GM21619 (cell line): Measurements from ENCODE around the gene DPP10.

ENCODE experiments used
- ATAC-seq: cut with Tn5 transposase; IDR thresholded peaks from one replicate; pipeline ENCODE4 v1.9.1; 2021; ENCODE audit not compliant: unreplicated experiment

The DPP10 gene

DNA sequence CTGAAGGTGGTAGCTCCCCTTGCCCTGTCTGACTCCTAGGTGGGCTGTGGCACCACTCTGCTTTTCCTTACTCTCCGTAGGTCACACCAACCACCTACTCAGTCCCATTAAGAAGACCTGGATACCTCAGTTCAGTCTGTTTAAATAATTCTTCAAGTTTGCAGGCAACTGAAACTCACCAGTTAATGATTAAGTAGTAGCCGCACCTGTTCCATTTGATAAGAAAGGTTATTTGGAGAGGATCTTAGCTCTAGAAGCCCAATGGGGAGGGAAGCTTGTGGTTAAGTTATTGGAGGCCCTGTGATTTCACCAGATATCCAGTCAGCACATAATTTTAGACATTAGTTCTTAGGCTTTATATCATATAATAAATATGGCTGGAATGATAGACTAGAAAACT is 1193.0 kb downstream of the DPP10 start:
- no peak for ATAC-seq

DNA sequence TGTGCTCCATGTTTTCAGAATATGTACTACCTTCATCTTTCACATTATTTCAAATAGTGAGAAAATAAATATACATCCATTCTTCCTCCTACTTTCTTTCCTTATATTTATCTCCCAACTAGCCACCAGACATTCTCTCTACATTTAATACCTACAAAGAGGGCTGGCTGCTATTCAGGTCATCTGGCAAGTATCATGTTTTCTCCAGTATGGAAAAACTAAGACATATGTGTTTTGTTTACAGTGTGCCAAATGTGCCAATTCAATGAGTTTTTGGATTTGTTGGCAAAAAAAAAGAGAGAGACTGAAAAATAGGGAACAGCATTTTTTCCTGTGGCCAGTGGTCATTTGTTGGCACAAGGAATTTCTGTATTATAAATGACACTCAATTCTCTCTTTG is 1207.3 kb downstream of the DPP10 start:
- ATAC-seq: no peak

DNA sequence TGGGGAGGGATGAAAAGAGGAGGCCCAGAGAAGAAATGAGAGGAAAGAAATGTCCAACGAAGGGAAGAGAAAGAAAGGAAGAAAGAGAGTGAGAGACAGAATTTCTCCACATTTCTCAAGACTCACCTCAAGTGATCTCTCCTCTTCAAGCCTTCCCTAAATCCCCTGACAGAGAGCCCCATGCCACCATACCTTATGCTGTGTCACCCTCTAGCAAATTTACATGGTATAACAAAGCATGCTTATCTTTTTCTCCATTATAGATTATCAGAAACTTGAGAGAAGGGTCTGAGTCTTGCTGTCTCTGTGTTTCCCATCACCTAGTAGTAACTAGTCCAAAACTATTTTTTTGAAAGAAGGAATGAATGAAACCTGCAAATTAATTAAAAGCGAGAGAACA is 1208.4 kb downstream of the DPP10 start:
- ATAC-seq: no peak

DNA sequence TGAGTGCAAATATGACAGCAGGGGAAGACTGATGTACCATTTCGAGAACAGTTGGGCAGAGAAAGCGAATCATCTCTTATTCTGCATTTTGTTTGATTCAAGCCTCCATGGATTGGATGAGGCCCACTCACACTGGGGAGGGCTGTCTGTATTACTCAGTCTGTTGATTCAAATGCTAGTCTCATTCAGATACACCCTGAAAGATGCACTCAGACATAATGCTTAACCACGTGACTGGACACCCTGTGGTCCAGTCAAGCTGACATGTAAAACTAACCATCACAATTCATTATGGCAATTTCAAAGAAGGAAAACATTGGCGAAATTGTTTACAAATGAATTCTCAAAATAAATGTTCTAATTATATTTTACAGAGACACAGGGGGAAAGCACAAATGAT is 1210.2 kb downstream of the DPP10 start:
- no peak for ATAC-seq

DNA sequence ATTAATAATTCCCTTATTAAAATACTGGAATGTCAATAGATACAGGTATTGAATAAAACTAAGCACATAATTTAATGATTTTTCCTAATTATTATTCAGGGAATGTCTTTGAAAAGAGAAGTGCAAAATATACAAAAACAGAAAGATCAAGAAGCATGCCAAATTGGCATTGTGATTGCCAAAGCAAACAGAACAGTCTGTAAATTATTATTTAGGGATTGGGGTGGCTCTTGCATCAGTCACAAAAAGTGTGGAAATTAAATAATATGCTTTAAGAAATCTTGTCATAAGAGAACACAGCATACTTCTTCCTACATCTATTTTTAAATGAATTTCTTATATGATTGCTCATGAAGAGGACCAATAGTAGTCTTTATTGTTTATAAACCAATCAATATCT is 1211.9 kb downstream of the DPP10 start:
- no peak for ATAC-seq

DNA sequence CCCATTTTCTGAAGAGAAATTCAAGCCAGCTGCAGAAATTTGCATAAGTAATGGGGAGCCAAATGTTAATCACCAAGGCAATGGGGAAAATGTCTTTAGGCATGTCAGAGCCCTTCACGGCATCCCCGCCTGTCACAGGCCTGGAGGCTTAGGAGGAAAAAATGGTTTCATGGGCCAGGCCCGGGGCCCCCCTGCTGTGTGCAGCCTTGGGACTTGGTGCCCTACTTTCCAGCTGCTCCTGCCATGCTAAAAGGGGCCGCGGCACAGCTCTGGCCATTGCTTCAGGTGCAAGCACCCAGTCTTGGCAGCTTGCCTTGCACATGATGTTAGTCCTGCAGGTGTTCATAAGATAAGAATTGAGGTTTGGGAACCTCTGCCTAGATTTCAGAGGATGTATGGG is 1235.7 kb downstream of the DPP10 start:
- no peak for ATAC-seq

DNA sequence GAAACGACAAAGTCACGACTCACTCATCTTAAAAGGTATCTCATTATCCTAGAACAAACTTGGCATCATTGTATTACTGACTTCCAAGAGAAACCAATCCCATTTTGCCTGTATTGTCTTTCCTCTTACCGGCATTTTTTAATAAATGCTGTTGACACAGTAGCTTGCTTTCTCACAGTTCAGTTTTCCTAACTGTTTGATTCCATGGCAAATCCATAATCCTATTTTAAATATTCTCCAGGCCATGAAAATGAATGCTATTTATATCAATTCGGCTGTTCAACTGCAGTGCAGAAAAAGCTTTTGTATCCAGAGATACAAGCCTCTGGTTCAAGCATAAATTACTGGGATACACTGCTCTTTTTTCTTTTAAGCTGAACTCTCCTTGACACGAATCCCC is 1241.9 kb downstream of the DPP10 start:
- no peak for ATAC-seq

DNA sequence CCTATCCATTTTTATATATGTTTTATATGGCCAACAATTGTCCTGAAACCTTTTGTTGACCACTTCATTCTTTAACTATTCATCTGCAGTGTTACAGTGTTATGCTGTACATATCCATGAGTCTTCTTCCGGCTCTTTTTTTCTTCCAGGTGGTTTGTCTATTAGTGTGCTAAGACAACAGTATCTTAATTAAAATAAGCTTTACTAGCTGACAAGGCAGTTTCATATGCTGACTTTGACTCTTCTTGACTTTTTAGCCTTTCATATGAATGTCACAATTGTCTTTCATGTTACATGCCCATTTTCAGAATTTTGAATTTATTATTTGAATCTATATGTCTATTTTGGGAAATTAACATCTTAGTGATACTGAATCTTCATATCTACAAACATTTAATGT is 1249.0 kb downstream of the DPP10 start:
- no peak for ATAC-seq

DNA sequence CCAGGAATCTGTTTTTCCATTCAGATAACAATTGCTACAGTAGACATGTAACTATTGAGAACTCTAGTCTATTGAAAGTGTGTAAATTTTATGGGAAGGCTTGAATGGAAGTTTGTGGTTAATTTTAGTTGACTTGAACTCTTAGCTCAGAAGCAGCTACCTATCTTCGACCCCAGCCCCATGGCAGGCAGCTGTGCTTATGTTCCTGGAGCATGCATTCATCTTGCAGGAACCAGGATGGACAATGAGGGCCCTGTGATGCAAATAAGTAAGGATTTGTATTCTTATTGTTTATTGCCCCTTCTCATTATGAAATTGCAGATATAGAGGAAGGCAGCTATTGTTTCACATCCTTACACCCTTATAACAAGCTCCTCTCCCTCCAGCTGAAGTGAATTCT is 1252.2 kb downstream of the DPP10 start:
- no peak for ATAC-seq

DNA sequence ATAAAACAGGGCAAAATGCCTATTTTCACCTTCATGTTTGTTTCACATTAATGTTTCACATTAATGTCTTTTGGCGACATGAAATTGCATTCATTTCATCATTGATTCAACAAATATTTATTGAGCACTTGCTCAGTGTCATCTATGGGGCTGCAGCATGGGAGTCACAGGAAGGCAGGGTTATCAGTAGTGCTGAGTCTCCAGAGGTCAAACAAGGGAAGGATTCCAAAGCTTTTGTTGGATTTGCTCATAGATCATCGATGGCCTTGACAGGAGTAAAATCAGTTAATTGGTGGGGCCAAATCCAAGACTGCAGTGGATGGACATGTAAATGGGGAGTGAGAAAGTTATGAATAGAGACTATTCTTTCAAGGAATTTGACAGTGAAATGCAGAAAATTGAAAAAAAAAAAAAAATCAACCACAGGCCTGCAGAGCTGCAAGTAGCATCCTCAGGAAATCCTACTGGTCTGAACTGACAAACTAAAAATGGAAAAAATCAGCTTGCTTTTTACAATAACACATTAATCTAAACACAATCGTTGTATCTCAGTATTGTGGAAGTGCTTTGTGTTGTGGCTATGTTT is 1290.8 kb downstream of the DPP10 start:
- no peak for ATAC-seq

DNA sequence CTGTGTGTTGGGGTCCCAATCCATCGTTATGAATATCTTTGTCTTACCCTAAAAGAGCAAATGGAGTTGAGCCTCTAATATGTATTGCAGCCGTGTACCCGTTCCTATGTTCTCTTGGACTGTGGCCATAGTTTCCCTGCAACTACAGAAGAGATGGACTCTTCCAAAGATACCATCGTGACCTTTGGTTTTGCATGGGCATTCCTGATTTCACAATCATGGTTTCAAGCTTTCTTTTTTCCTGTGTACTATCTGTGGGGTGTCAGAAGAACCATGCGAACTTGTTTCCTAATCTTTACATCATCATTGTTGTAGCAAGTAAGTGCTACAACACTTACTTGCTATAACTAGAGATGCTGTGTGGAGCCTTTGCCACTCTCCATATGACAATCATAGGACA is 1295.7 kb downstream of the DPP10 start:
- ATAC-seq: no peak

DNA sequence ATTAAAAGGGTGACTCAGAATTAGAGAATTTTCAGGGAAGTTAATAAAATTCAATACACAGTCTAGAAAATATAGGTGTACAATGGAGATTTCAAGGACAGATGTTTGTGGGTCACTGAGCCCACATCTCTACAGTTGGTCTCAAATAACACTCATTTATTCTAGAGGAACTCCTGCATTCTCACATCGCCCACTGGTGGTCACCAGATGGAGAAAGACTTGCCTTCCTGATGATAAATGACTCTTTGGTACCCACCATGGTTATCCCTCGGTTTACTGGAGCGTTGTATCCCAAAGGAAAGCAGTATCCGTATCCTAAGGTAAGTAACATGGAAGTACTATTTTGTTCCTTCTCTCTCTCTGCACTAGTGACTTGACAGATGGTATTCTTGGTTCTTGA is 1297.1 kb downstream of the DPP10 start:
- ATAC-seq: no peak

DNA sequence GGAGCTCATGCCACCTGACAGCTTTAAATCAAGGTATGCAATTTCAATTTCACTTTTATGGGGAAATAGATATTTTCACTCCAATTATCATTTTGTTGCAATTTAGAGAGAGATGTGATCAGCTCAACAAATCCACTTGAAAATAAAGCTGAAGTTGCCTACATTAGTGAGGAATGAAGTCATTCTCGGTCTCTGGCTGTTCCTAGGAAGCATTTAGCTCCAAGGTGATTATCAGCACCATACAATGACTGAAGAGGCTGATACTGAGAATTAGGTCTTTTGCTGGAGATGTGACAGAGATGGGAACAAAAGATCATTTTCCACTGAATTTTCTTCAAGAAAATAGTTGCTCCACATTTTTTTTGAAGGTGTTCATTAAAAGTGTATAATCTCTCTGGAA is 1303.7 kb downstream of the DPP10 start:
- no peak for ATAC-seq

DNA sequence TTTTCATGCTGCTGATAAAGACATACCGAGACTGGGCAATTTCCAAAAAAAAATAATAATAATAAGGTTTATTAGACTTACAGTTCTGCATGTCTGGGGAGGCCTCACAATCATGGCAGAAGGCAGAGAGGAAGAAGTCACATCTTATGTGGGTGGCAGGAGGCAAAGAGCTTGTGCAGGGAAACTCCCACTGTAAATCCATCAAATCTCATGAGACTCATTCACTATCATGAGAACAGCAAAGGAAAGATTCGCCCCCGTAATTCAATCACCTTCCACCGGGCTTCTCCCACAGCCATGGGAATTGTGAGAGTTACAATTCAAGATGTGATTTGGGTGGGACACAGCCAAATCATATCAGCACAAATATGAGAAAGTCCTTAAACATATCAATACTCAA is 1314.8 kb downstream of the DPP10 start:
- no peak for ATAC-seq

DNA sequence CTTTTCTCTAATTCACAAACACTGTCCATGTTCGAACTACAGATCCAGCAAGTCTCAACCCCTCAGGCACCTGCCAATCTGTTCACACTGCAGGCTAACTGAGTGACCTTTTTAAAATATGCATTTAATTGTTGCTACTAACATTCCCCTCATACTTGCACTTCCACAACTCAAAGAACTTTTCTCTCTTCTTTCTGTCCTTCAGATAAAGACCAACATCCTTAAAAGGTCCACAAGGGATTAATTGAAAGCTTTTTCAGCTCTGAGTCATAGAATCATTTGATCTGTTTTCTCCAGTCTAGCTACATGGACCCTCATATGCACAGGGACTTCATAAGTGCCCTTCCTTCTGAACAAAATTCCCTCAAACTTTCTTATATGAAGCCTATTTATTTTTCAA is 1321.2 kb downstream of the DPP10 start:
- ATAC-seq: no peak

DNA sequence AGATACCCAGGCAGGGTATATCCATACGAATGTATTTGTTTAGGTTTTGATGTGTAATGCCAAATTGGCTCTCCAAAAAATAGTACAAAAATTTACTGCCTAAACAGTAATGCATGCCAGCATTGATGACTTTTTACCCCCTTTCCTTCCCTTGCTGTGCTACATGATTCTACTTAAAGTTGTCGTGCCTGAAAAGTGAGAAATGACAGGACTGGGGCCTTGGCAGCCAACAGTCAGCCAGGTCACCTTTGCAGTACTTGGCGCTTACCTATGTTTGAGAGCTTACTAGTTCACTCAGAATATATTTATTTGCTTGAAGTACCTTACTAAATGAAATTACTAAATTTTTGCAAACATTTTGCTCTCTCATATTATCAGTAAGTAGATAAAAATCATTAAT is 1329.1 kb downstream of the DPP10 start:
- no peak for ATAC-seq

DNA sequence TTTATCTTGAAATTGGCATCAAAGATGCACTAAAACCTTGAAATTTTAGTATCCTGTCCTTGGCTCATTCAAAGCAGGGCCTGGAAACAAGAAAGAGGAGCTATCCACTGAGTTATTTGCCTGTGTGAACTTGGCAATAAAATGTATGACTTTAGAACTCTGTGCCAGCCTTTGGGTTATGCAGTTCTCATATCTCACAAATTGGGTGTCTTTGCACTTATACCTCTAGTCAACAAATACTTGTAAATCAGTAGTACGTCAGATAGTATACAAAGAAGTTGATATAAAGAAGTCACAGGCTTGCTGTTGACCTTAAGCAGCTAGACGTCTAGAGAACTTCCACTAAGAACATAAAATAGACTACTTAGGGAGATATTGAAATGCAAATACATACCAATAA is 1331.9 kb downstream of the DPP10 start:
- ATAC-seq: no peak

DNA sequence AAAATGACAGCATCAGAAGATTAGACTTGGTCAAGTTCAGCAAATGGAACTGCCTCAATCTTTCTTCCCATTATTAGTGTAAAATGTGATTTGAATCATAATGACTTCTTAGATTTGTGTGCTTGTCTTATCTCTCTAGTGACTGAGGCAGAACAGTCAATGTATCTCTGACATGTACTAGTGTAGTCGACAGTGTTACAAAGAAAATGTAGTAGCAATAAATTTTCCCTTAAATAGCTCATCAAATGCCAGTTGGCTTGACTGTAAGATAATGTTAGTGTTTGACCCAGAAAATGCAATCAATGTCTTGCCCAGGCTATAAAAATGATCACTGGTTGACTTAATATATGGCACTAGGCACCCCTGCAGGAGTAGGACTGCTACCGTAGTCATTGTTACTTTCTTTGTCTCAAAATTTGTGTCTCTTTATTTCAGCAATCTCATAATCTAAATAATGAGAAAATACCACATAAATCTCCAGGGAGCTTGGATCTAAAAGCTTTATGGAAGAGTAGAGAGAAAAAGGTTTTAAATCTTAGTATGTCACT is 1336.7 kb downstream of the DPP10 start:
- no peak for ATAC-seq

DNA sequence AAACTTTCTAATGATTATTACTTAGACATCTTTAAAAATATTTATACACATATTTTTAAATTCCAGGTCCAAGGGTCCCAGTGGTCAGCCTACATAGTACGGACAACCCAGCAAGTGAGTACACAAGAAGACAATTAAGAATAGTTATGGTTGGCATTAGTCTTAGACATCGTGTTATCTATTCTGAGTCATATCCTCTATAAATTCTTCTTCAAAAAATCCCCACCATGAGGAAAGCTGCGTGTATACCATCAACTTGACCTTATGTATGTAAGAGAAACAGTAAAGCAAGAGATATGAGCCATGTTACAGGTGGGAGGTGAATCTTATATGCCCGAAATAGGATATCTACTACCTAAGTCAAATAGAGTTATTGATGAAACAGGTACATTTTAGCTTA is 1339.8 kb downstream of the DPP10 start:
- no peak for ATAC-seq

DNA sequence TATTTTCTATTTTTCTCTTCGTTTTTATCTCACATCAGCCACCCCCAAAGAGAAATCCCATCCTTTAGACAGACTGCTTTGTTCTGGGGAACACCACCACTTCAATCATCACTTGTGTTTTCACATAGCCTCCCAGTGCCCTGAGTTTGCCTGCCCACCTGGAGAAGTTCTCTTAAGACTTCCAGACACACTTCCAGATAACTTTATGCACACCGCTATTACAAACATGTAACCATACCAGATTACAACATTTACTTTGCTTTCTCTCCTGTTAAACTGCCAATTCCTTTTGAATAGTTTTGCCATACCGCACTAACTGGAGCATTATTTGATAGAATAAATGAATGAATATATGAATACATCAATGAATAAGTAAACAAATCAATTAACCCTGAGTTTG is 1353.6 kb downstream of the DPP10 start:
- no peak for ATAC-seq

DNA sequence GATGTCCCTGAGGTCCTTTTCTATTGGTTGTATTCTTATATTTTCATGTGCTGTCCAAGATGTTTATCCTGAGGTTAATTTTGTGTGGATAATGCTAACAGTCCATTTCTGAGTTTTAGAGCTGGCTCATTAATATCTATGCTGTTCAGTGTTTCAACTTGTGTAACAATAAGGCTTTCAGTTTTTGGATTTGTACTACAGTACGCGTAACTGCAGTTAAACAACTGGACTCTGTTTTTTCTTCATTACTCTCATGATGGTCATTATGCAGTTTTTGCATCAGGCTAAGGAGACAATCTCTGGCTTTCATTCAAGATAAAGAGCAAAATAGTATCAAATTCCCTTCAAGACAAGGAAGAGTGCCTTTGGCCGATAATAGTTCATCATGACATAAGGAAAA is 1364.8 kb downstream of the DPP10 start:
- no peak for ATAC-seq

DNA sequence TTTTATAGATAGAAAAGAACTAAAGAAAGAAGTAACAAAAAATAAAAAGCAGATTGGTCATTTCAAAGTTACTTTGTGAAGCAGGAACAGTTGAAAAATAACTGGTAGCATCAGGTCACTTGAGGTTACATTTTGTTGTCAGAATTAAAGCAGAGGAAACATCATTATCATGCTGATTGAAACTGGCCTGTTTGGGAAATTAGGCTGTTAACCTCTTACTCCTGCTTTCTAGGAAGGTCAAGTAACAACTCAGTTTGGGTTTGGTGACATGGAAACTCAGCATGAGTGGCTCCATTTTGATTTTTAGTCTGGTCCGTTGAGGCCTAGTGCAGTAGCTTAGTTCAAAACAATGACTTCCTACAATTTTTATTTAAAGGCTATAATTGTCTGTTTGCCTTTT is 1383.5 kb downstream of the DPP10 start:
- ATAC-seq: no peak

DNA sequence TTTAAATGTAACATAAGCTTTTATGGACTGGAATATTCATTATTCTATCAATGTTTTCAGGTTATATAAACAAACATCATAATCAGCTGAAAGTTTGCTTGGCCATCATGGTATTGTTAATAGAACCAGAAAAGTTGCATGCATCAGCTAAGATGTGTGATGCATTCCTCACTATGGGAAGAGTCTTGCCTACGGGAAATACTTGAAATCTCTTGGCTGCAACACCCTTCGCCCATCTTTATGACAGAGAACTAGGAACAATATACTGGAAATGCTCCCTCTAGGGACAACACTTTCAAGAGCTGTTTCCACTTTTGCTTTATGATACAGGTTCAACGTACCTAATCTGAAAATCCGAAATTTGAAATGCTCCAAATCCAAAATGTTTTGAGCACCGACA is 1390.8 kb downstream of the DPP10 start:
- ATAC-seq: no peak

DNA sequence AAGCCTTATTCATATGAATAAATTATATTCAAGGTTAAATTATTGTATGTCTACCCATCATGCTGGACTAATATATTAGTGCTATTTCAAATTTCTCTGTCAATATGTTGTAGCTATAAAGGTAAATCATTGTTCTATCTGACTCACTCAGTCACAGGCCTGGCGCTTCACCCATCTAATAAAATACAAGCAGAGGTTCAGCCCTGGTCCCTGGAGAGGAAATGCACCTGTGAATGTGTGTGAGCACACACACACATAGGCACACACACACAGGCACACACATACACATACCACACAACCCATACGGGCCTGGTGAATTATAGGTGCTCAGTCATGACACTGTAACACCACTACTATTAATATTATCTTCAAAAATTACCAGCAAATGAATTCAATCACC is 1396.1 kb downstream of the DPP10 start:
- no peak for ATAC-seq
